ENCODE measurements around the gene LRRC8C. TPM values are rescaled to one million over a fixed set of nuclear protein-coding genes. Genes with fewer than 3 reads are reported as not detected.
A peak's percentile ranks its signal among the peaks of the same experiment; 100 is the strongest.

LRRC8C gene
- total RNA-seq, 1 donor from 2014 or later = 12.6 TPM

DNA sequence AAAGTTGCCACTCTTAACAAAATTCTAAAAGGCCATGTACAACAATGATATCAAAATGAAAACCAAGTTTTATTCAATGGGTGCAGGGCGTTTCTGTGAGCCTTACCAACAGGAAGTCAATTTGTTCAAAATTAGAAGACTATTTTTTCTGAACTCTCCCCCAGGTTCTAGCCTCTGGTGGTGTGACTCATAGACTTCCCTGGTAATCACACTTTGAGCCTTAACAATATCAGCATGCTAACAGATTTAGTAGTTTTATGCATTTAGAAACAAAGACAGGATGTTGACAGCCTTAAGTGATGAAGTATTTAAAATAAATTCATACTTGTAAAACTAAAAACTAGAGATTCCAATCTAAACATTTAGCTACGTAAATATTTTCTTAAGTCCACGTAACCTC is 88.4 kb downstream of the LRRC8C start:
- TF ChIP-seq, protein P1, sequence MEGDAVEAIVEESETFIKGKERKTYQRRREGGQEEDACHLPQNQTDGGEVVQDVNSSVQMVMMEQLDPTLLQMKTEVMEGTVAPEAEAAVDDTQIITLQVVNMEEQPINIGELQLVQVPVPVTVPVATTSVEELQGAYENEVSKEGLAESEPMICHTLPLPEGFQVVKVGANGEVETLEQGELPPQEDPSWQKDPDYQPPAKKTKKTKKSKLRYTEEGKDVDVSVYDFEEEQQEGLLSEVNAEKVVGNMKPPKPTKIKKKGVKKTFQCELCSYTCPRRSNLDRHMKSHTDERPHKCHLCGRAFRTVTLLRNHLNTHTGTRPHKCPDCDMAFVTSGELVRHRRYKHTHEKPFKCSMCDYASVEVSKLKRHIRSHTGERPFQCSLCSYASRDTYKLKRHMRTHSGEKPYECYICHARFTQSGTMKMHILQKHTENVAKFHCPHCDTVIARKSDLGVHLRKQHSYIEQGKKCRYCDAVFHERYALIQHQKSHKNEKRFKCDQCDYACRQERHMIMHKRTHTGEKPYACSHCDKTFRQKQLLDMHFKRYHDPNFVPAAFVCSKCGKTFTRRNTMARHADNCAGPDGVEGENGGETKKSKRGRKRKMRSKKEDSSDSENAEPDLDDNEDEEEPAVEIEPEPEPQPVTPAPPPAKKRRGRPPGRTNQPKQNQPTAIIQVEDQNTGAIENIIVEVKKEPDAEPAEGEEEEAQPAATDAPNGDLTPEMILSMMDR (IDR thresholded peaks at IDR 0.05) = no peak

DNA sequence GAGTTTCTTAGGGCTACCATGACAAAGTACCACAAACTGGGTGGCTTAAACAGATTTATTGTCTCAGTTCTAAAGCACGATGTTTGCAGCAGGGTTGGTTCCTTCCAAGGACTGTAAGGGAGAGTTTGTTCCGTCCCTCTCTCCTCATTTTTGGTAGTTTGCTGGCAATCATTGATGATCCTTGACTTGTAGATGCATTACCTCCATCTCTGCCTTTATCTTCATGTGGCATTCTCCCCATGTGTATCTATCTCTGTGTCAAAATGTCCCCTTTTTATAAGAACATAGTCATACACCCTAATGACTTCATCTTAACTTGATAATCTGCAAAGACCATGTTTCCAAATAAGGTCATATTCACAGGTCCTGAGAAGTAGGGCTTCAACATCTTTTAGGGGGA is 90.2 kb downstream of the LRRC8C start:
- ATAC-seq = no peak
- TF ChIP-seq, protein P1 (IDR thresholded peaks at IDR 0.05) = no peak

More for the DNA sequence above, 88.4 kb downstream of the LRRC8C start:
- no peak overlapping the region for H3K4me3 ChIP-seq
- ATAC-seq (peak; percentile 38), DNase-seq (no peak)
- H3K27ac ChIP-seq = no peak overlapping the region
- intact Hi-C loops (cut with DNase I) = no loop called here
- peaks cover 30% of the 10 kb centered on the region for H3K4me1 ChIP-seq
- no peaks in the 10 kb centered on the region for H3K36me3 ChIP-seq
- H3K27me3 ChIP-seq = no peaks in the 10 kb centered on the region
- no peaks in the 10 kb centered on the region for H3K9me3 ChIP-seq

DNA sequence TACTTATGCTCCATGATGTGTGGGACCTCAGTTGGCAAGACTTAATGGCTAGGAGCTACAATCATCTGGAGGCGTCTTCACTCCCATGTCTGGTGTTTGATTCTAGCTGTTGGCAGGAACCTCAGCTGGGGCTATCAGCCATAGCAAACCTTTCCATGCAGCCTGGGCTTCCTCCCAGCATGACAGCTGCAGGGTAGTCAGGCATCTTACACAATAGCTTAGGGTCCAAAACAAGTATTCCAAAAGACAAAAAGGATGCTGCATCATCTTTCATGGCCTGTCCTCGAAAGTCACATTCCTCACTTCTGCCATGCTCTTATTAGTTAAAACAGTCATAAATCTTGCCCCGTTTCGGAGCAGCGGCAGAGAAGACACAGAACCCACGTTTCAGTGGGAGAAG is 90.9 kb downstream of the LRRC8C start:
- no peak for DNase-seq
- no peaks in the 10 kb centered on the region for H3K36me3 ChIP-seq
- intact Hi-C loops (cut with DNase I) = no loop called here
- peaks cover 28% of the 10 kb centered on the region for H3K4me1 ChIP-seq
- ATAC-seq = no peak
- no peaks in the 10 kb centered on the region for H3K9me3 ChIP-seq
- H3K27ac ChIP-seq = no peak overlapping the region
- H3K27me3 ChIP-seq = no peaks in the 10 kb centered on the region
- TF ChIP-seq, protein P1 (IDR thresholded peaks at IDR 0.05) = no peak
- H3K4me3 ChIP-seq = no peak overlapping the region

More for the DNA sequence above, 90.2 kb downstream of the LRRC8C start:
- Histone ChIP-seq H3K4me1 (peaks cover 30% of the 10 kb centered on the region), H3K27ac (no peak overlapping the region), H3K27me3 (no peaks in the 10 kb centered on the region), H3K9me3 (no peaks in the 10 kb centered on the region), H3K4me3 (no peak overlapping the region), H3K36me3 (no peaks in the 10 kb centered on the region)
- DNase-seq = no peak
- intact Hi-C loops (cut with DNase I) = no loop called here

DNA sequence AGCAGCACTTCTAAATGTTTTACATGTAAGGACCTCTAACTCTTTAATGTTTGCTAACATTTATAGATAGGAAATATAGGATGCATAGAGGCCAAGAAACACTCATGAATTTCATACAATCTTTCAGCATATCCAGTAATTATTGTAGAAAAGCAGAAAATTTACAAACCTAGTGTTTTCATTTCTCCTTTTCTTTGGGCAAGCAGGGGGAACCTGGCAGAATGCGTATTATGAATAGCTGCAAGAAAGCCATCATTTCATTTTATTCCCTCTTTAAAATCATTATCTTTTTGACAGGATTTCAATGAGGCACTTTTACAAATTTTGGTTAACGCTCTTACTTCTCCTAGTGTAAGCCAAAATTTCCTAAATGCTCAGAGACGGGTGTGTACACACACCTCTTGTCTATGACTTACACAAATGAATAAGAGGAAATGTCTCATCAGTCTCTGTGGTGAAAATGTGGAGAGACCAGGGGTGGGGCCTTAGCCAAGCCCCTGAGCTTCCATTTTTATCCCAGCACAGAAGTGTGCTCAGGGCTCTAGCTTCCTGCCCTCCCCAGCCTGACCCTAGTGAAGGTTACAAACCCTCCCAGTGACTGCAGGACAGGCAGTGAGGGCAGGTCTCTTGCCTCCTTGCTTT is 91.6 kb downstream of the LRRC8C start:
- TF ChIP-seq, protein P1 (IDR thresholded peaks at IDR 0.05) = no peak
- Histone ChIP-seq H3K27me3 (no peaks in the 10 kb centered on the region), H3K4me1 (peaks cover 22% of the 10 kb centered on the region), H3K36me3 (no peaks in the 10 kb centered on the region), H3K4me3 (no peak overlapping the region), H3K27ac (no peak overlapping the region), H3K9me3 (no peaks in the 10 kb centered on the region)
- no peak for DNase-seq
- peak; percentile 82 for ATAC-seq
- intact Hi-C loops (cut with DNase I) = no loop called here

DNA sequence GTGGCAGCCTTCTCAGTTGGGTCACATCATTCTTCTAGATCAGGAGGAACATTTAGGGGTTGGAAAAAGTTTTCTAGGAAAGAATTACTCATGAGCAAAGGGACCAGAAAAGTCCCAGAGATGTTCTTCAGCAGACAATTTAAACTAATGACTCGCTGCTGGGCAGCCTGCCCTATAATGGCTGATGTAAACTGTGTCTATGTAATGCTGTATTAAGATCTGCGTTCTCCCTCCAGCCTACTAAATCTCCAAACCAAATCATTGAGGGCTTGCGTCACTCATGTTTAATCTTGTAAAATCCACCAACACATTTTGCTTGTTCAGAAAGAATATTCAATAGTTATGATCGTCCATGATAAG is 92.1 kb downstream of the LRRC8C start:
- no peaks in the 10 kb centered on the region for H3K9me3 ChIP-seq
- no peaks in the 10 kb centered on the region for H3K27me3 ChIP-seq
- intact Hi-C loops (cut with DNase I) = no loop called here
- TF ChIP-seq, protein P1 (IDR thresholded peaks at IDR 0.05) = no peak
- no peaks in the 10 kb centered on the region for H3K36me3 ChIP-seq
- H3K4me1 ChIP-seq = peaks cover 17% of the 10 kb centered on the region
- DNase-seq (no peak), ATAC-seq (no peak)
- no peak overlapping the region for H3K27ac ChIP-seq
- no peak overlapping the region for H3K4me3 ChIP-seq

DNA sequence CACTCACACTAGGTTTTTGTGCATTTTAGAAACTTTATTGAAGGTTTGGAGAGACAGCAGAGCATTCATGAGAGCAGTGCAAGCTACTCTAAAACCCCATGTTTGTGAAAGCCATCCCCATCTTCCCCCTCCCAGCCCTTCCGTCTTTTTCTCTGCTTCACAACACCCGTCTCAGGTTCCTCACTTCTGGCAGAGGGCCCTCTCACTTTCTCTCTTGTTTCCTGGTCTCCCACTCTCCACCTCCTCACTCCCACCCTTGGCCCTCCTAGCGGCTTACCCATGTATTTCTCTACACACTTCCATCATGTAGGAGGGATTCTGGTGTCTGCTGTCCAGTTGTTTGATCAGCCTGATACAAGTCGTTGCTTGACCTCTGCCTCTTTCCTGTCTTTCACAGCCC is 92.7 kb downstream of the LRRC8C start:
- Histone ChIP-seq H3K4me3 (no peak overlapping the region), H3K27ac (no peak overlapping the region), H3K9me3 (no peaks in the 10 kb centered on the region), H3K27me3 (no peaks in the 10 kb centered on the region), H3K36me3 (no peaks in the 10 kb centered on the region), H3K4me1 (peaks cover 11% of the 10 kb centered on the region)
- intact Hi-C loops (cut with DNase I) = no loop called here
- TF ChIP-seq, protein P1 (IDR thresholded peaks at IDR 0.05) = no peak
- ATAC-seq (peak; percentile 33), DNase-seq (no peak)

All from upper lobe of right lung (tissue), 1 donor.